Lower leg skin (tissue), 4 donors: ENCODE results near the gene WWC1. TPM values are rescaled to one million over a fixed set of nuclear protein-coding genes. Genes with fewer than 3 reads are reported as not detected.
A peak's percentile ranks its signal among the peaks of the same experiment; 100 is the strongest.

Experiments used
- DNase-seq, 2 donors: peaks; one replicate each; pipeline ENCODE4 v3.0.0-alpha.2; 2019; ENCODE audit warnings: low spot score in 2 of 2
- H3K4me3 ChIP-seq: fragments of 200-600 bp; sonication (generic); 2 replicates; pipeline ENCODE4 v1.5.1; 2017; ENCODE audit warnings: mild to moderate bottlenecking, low read depth; ENCODE audit not compliant: poor library complexity, severe bottlenecking
- POLR2A ChIP-seq, 2 donors: fragments of 450-650 bp; IDR thresholded peaks; one replicate each; pipeline ENCODE4 v1.6.1; 2016 to 2017; ENCODE audit warnings: antibody characterized with exemption in 2 of 2, mild to moderate bottlenecking in 1 of 2, moderate library complexity in 1 of 2
- WGBS, 2 donors: methylation state at CpG; one replicate each; pipeline ENCODE4 v1.1.5; 2018; 5-methylcytosine and 5-hydroxymethylcytosine counted together
- intact Hi-C: fragments of 100-400 bp; cut with DNase I; formaldehyde crosslinking; loops from one replicate; pipeline ENCODE4 v1.15.0; 2023; ENCODE audit warnings: low total_unique reads
- total RNA-seq, 4 donors: library from RNA; depleted of rRNA; stranded (reverse); fragments of >200 nt; gene quantifications; one replicate each; pipeline ENCODE4 v1.1.0, GENCODE V29; 2016
- TF ChIP-seq, protein P1 (sequence below), 3 donors: fragments of 450-650 bp; IDR thresholded peaks; one replicate each; pipeline ENCODE4 v1.5.1; 2016; ENCODE audit warnings: antibody characterized with exemption in 3 of 3, mild to moderate bottlenecking in 3 of 3, moderate library complexity in 2 of 3

WWC1 gene
- 10 to 100 TPM; 23.5 to 57.0 (median 30.0) TPM for total RNA-seq

DNA sequence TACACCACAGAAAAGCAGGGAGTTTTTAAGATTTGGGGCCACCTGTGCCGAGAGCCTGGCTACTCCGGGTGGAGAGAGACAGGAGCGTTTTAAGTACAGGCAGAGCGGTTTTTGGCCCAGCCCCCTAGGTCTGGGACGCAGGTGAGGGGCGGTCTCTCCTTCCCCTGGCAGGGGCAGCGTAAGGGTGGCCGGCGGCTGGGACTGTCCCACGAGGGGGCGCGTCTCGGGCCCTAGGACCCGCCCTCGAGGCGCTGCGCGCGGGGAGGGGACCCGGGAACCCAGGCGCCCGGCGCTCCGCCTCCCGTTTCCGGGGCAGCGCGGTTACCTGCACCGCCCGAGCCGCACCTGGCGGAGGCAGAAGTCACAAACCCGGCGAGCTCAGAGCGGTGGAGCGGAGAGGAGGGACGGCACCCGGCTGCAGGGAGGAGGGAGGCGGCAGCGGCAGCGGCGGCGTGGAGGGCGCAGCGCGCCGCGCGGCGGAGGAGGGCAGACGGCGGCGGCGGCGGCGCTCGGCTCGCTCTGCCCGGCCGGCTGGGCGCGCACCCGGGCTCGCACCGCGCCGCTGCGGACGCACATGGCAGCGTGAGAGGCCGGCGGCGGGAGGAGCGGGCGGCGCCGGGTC lies at the start of gene WWC1:
Gene WWC1 (plus strand): TSS at position 304 of the 622 bp plus-strand sequence. CDS start 508 bp downstream, outside the sequence.
- 0 to 1% methylated on average over 3 to 7 of the region's 77 CpGs for WGBS, 2 donors
- TF ChIP-seq, protein P1, sequence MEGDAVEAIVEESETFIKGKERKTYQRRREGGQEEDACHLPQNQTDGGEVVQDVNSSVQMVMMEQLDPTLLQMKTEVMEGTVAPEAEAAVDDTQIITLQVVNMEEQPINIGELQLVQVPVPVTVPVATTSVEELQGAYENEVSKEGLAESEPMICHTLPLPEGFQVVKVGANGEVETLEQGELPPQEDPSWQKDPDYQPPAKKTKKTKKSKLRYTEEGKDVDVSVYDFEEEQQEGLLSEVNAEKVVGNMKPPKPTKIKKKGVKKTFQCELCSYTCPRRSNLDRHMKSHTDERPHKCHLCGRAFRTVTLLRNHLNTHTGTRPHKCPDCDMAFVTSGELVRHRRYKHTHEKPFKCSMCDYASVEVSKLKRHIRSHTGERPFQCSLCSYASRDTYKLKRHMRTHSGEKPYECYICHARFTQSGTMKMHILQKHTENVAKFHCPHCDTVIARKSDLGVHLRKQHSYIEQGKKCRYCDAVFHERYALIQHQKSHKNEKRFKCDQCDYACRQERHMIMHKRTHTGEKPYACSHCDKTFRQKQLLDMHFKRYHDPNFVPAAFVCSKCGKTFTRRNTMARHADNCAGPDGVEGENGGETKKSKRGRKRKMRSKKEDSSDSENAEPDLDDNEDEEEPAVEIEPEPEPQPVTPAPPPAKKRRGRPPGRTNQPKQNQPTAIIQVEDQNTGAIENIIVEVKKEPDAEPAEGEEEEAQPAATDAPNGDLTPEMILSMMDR (IDR thresholded peaks at IDR 0.05): no peak
- peak in 1 of 2 donors; percentile 43 for DNase-seq
- intact Hi-C loops: no loop called here
- H3K4me3 ChIP-seq: peak within 1 kb of the TSS; percentile 14

DNA sequence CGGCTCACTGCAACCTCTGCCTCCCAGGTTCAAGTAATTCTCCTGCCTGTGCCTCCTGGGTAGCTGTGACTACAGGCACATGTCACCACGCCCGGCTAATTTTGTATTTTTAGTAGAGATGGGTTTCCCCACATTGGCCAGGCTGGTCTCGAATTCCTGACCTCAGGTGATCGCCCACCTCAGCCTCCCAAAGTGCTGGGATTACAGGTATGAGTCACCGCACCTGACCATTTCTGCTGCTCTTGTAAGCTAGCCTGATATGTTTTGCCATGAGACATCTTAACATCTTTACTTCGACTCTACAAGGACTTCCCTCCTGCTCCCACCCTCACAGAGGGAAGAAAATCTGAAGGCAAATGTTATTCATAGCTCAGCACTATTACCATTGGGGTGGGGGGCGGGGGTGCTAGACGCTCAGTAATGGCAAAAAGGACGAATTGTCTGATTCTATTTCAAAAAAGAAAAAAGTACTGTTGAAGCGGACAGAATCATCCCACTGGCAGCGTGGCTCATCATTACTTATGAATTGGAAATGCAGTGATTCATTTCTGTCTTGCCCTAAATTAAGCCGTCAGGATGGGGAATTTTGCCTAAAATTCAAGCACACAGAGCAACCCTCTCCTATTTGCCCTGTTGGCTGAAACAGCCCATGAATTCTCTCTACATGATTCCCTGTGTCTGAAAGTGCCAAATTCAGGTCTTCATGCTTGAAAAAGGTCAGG lies 46.4 kb upstream of the WWC1 start:
- H3K4me3 ChIP-seq: no peak overlapping the region
- 90 to 93% methylated on average over 13 of the region's 13 CpGs for WGBS, 2 donors
- TF ChIP-seq POLR2A (IDR thresholded peaks at IDR 0.05): no peak
- TF ChIP-seq, protein P1 (IDR thresholded peaks at IDR 0.05): no peak
- intact Hi-C loops: no loop called here
- no peak for DNase-seq

DNA sequence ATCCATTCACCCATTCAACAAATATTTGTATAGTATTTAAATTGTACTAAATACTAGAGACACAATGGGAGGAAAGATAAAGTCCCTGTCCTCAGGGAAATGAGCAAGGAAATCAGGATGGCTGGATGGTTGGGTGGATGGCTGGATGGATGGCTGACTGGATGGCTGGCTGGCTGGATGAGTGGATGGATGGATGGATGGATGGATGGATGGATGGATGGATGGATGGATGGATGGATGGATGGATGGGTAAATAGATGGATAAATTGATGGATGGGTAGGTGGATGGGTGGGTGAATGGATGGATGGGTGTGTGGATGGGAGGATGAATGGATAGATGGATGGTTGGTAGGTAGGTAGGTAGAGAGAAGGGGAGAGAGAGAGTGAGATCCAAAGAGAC lies 41.5 kb upstream of the WWC1 start:
- no peak for DNase-seq
- intact Hi-C loops: no loop called here
- H3K4me3 ChIP-seq: no peak overlapping the region
- TF ChIP-seq POLR2A (IDR thresholded peaks at IDR 0.05): no peak
- TF ChIP-seq, protein P1 (IDR thresholded peaks at IDR 0.05): no peak

DNA sequence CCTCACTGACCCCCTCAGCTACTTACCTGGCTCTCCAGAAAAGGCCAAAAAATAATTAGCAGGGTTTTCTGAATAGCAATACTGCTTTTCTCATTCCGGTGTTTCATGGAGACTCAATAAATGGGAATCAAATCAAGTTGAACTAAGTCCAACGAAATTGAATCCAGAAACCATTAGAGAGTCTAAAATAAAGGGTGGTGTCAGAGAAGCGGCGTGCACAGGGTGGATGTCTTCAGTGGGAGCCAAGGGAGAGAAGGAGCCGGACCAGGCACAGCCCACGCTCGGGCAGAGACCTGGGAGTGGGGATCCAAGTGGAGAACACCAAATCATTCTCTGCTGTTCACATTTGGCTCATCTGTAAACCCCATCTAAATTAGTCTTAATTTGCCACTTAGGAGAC lies 40.2 kb upstream of the WWC1 start:
- intact Hi-C loops: no loop called here
- H3K4me3 ChIP-seq: no peak overlapping the region
- TF ChIP-seq, protein P1 (IDR thresholded peaks at IDR 0.05): no peak
- TF ChIP-seq POLR2A (IDR thresholded peaks at IDR 0.05): no peak
- WGBS, 2 donors: 43 to 49% methylated on average over 7 of the region's 7 CpGs
- DNase-seq: no peak

DNA sequence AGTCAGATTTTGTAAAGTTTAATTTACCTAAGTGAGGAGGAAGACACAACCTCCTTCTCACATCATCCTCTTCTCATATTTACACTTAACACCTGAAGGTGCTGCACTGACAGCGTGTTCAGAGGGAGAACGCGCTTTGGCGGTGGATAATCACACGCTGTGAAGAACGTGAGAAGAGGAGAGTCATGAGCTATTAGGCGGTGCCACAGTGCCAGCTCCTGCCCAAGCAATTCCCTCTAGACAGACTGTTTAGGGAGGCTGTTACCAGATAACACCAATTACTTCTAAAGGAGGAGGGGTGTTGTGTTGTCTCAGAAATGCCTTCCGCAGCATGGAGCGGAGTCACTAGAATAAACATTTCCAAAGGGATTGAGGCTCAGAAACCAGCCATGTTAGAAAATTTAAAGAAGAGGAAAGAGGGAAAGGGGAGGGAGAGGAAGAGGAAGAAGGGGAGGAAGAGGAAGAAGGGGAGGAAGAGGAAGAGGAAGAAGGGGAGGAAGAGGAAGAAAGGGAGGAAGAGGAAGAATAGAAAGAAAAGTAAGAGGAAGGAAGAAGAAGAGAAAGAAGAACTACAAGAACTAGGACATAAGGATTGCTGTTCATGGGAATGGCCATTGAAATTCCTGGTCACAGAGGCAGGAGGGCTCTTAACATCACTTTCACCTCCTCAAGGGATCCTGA lies 37.3 kb upstream of the WWC1 start:
- DNase-seq: no peak
- 80 to 84% methylated on average over 9 of the region's 9 CpGs for WGBS, 2 donors
- intact Hi-C loops: no loop called here

More for the DNA sequence above, 37.3 kb upstream of the WWC1 start:
- no peak overlapping the region for H3K4me3 ChIP-seq
- TF ChIP-seq, protein P1 (IDR thresholded peaks at IDR 0.05): no peak
- TF ChIP-seq POLR2A (IDR thresholded peaks at IDR 0.05): no peak
